HG03575 (cell line): Measurements from ENCODE around the gene MAPK8.

Experiments used
- ATAC-seq: cut with Tn5 transposase; IDR thresholded peaks from one replicate; pipeline ENCODE4 v1.9.1; 2021; ENCODE audit not compliant: unreplicated experiment, insufficient number of reproducible peaks, low FRiP score; ENCODE audit errors: extremely low read depth

MAPK8 gene

DNA sequence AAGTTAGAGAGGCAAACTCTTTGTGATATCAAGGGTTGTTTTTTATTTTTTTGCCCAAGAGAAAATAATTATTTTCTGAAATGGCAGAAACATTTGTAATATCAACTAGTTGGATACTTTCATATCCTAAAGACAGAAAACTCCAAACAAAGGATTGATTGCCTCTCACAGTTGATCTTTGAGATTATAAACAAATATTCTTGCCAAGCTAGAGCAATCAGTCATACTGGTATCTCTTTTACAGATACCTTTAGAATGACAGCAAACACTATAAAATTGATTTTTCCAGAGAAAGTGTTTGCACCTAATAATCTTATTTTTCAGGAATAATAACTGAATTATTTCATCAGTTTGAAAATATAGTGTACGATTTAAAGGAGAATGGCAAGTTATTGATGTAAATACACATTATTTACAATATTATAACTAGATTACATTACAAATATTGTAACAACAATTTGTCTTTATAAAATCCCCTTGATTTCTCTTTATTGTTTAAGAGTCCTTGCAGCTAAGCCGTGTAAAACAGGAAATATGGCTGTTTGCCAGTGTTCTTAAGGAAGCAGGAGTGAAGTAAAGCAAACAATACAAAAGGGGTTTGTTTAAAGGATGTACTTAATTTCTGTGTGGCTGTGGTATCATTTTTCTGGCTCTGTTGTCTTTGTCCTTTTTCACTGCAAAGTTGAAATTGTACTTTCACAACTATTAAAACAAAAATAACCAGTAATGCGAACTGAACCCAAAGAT is 58.4 kb downstream of the MAPK8 start:
- no peak for ATAC-seq

DNA sequence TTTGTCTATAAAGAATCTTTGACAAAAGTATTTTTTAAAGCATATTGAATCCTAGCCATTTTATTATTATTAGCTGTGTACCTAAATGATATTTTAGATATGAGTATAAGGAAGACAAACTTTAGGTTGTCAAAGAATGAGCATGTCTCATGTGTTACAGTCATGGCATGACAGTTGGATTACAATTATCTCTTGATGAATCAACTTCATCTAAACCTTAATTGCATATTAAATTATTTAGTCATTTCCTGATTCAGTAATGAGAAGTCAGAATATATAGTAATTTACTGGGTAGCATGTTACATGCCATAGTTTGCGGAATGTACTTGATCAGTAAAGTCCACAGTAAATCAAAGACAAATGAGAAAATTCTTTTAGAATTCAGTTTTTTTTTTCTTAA is 59.2 kb downstream of the MAPK8 start:
- ATAC-seq: no peak

DNA sequence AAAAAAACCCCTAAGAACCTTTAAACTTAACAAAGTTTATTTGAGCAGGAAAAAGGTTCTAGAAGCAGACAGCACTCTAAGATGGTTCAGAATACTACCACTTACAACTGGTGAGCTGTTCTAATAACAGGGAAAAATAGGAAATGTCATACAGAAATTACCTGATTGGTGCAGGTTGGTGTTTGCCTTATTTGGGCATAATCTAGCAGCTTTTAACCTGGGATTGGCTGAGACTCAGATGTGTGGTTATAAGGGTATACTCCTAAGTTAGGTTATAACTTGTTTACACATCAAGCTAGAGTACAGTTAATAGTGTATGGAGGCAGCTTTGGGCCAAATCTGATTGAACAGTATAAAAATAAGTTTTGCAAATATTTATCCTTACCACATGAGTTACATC is 59.8 kb downstream of the MAPK8 start:
- ATAC-seq: no peak

DNA sequence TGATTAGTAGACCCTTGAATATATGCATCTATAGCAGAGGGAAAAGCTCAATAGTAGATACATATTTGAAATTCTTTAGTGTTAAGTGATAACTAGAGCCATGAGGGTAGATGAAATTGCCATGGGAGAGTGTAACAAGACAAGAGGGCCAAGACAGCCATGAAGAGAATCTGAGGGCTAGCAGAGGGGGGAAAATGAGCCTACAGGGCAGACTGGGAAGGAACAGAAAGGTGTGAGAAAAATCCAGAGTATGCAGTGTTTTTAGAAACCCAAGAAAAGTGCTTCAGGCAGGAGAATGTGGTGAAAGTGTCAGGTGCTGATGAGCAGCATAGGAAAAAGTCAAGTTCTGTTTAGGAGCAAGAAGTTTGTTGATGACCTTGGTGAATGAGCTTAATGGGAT is 63.0 kb downstream of the MAPK8 start:
- no peak for ATAC-seq

DNA sequence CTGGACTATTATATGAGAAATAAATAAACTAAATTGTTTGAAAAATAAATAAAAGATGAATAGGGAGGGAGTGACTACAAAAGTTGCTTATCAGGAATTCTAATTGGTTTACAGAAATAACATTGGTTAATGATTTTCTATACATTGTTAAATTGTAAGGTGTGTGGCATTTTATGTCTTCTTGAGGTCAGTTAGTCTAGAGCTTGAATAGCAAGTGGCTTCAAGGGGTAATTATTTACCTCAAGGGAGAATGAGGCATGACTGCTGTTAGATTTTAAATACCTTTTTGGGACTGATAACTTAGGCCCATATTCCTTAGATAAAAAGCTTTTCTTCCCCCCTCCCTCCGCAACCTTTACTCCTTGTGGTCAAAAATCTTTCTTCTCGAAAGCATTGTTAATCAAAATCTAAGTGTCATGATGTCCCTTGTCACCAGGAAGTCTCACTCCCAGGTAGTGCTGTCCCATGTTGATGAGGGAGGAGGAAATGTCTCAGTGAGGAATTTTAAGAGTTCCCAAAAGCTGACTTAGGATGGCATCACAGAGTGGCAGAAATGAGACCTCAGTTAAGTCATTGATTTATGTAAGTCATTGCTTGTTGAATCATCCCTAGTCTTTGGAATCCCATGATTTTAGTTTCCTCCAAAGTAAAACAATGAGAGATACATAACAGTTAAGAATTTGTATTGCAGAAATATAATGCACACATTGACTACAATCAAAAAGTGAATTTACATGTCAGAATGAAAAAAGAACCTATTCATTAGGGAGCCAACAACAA is 71.5 kb downstream of the MAPK8 start:
- no peak for ATAC-seq

DNA sequence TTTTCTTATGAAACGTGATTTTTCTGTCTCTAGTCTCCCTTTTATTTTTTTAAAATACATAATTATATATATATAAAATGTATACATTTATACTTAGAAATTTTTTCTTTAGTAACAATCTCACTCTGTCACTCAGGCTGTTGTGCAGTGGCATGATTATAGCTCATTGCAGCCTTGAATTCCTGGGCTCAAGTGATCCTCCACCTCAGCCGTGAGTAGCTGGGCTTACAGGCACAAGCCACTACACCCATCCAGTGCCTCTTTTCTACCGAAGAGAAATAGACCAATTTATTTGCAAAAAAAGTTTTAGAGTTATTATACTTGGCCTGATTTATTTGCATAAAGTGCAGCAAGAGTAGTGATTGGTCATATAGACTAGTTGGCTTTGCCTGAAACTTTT is 72.2 kb downstream of the MAPK8 start:
- no peak for ATAC-seq

DNA sequence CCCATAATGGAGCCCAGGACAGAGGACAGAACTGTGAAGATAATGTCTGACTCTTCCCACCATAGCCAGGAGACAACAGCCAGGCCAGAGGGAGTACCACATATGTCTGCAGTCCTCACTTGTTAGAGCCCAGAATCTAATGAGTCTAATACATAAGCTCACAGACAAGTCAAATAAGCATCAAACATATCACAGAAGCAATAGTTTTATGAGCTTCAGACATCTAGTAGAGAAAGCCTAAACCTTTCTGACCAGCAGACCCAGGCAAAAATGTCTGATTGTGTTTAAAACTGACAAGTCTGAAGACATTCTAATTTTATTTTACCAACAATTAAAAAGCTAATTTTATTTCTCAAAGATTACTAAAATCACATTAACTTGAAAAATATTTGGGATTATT is 75.5 kb downstream of the MAPK8 start:
- ATAC-seq: no peak

DNA sequence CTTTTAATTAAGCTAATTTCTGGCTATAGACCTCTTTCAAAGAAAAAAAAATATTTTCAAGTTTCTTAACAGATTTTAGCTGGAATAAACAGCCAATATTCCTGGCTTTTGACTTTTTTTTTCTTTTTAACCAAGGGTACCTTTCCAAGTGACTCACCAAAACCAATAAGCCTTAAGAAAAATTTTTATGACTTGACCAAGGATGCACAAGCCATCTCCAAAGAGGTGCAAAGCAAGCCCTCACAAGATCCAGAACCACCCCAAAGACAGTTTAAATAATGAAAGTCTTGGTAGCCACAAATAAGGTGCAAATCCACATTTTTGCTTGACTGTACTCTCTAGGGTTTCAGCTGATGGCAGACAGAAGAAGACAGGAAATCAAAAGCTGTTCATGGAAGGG is 76.5 kb downstream of the MAPK8 start:
- no peak for ATAC-seq

DNA sequence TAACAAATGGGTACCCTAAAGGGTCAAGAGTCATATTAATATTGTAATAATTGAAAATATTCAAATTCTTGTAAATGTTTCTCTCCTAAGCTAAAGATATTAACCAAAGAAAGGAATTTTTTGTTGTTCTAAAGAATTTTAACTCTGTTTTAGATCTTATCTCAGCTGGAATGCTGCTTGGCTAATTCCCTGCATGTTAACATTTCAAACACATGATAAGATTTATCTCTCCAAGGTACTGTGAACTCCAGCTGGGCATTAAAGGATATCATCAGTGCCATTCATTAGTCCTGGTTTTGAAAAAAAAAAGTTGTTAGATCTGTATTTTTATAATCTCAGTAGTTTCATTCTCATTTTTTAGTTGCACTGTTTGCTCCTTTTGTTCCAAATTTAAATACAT is 76.9 kb downstream of the MAPK8 start:
- ATAC-seq: no peak

DNA sequence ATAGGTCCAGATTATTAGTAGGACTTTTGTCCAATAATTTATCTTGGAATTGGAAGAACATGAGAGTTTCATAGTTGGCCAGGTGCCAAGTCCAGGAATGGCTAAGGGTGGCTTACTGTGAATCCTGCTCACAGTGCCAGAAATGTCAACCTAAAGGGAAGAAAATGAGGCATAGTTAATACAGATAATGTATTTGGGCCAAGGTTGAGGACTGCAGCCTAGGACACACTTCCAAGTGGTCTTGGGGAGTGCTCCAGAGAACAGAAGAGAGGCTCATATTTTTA is 78.2 kb downstream of the MAPK8 start:
- no peak for ATAC-seq

DNA sequence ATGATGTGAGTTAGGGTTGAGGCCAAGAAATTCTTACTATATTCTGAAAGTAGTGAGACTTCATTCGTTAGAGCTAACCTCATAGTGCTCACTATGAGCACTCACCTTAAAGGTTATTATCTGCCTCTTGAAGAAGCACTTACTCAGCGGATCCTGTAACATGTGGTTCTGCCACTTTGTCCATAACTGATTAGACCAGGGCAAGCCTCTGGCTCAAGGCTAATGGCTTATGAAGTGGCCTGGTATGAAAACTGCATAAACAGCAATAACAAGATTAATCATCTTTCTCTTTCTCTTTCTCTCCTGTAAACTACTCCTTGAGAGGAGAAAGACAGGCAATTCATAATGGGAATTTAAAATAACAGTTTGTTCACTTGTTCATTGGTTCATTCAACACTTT is 82.8 kb downstream of the MAPK8 start:
- ATAC-seq: no peak

DNA sequence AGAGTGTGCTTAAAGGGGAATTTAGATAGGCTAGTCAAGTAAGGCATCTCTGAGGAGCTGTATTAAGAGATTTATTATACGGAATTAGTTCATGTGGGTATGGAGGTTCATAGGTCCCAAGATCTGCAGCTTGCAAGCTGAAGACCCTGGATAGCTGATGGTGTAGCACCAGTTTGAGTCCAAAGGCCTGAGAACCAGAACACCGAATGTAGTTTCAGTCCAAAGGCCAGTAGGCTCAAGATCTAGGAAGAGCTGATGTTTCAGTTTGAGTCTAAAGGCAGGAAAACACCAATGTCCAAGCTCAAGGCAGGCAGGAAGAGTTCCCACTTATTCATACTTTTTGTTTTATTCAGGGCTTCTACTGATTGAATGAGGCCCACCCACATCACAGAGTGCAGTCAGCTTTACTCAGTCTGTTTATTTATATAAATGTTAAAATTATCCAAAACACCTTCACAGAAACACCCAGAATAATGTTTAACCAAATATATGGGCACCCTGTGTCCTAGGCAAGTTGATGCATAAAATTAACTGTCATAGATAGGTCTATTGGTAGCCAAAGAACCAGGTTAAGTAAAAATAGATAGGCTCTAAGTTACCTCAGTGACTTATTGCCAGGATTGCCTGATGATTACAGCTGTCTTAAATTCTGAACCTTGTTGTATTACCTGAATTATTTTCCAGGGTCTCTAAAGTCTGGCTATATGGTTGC is 83.5 kb downstream of the MAPK8 start:
- no peak for ATAC-seq

DNA sequence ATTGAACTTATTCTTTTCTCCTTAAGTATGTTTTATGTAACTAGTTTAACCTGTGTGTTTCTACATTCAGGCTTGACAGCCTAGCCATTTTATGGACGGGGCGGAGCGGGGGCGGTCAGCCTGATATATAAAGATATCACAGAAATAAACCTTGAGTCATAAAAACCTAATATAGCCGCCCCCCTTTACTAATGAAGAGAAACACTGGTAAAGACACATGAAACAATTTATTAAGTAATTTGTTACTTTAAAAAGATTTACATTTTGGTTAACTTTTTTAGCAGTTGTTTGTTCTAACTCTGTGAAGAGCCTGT is 84.0 kb downstream of the MAPK8 start:
- no peak for ATAC-seq

DNA sequence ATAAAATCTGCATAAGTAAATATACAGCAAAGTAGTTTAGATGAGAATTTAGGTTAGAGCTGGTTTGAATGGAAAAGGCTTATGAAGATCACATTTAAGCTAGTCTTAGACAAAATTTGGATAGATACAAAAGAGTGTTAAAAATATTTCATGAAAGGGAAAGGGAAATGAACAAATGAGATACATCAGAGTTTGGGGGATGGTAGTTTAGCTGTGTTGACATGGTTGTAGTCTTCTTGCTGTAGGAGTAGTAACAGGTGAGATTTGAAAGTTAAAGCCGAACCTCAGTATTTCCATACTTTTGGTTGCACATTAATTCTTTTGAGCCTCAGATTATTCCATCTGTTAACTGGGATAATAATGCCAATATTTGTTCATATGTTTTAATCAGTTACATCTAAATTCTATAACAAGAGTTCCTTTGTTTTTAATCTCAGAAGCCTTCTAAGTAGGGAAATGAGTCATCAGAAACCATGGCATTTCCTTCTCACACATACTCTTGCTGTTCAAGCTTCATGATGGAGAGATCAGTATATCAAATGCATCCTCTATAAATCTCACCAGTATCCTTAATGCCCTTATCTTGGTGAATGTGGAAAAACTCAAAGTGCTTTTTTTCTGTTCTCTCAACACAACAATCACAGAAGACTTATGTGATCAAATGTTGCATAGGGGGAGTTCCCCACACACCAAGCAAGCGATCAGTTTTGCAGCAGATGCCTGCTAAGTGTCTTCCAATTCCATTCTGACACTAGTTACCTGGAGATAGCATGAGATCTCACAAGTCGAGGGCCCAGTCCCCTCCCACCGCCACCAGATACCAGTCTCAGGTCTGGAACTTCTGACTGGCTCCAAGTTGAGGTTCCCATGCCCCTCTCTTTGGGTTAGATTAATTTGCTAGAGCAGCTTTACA is 84.7 kb downstream of the MAPK8 start:
- ATAC-seq: no peak

DNA sequence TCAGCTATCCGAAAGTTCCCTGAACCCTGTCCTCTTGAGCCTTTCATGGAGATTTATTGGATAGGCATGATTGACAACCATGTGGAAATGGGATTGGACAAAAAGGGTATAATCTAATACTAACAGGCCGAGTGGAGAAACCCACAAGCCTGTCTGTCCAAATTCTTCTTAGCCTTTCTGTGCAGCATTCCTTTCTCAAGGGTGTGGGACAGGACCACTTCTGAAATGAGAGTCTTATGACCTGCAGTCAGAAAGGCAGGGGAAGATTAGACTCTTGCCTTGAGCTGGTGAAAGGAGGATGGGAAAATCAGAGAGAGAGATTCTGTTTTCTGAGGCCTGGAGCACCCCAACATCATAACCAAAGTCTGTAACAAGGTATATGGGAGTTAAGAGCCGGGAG is 85.5 kb downstream of the MAPK8 start:
- ATAC-seq: no peak

DNA sequence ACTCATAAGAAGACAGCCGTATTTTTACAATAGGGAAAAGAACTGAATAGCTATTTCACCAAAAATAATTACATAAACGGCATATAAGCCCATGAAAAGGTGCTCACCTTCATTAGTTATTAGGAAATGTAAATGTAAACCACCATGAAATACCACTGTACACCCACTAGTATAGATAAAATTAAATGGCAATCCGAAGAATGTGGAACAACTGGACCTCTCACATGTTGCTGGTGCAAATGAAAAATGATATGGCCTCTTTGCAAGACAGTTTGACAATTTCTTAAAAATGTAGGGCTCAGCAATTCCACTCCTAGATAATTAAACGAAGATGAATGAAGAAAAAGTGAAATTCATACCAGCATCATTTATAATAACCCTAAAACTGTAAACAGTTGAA is 91.8 kb downstream of the MAPK8 start:
- no peak for ATAC-seq

DNA sequence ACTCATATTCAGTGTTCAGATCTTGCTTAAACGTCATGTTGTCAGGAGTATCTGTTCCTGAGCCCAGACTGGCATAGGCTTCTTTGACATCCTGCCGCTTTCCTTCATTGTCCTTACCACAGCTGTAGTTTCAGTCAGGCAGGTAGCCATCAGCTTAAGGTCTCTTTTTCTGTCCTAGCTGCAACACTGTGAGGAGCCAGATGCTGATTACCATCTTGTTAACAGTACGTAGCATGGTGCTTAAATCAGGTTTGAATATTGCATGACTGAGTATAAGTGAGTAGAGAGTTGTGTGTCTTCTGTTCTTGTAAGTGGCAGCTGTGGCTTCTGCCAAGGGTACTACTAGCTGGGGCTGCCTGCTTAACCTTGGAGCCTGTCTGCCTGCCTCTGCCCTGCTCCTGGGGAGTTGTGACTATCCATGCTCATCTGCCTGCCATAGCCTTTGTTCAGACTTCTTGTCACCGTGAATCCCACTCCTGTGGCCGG is 92.6 kb downstream of the MAPK8 start:
- ATAC-seq: no peak

DNA sequence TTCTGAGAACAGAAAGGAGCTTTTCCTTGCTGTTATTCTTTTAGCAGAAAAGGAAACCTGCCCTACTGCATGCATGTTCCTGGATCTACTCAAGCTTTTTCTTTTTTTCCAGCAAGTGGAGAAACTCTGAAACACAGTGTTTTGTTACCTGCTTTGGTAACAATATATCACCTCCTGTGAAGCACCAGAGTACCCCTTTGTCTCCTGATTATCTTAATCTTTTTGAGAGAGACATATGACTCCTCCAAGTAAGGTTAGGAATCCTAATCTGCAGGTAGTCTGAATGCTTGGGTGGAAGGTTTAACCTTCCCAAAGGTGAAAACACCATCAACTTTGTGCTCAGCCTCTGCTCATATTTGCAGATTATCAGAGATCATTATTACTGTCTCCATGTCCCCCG is 93.1 kb downstream of the MAPK8 start:
- no peak for ATAC-seq

DNA sequence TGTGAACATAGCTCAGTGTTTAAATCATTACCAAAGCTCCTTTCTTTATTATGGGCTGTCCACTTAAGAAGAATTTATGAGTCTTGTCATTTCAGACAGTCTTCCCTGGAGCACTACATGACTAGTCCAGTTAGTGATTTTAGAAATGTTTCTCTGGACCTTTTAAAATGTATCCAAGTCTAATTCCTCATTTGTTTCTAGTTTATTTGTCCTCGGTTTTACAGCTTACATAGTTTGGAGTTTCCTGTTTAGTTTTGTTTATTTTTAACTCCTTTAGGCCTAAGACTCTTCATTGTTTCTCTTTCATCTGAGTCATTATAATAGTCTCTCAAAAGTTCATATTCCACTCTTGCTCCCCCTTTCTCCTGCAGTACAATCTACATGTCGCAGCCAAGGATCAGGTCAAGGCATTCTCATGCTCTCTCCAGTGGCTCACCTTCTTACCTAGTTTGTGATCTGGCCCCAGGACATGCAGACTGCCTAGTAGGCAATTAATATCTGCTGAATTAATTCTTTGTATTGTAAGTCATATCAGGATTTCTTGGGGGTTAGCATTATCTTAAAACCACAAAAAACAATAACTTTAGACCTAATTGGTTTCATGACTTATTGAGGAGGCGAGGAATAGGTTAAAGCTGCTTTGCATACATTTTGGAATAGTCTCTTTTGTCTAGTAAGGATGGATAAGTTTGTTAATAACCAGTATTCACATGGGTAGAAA is 93.8 kb downstream of the MAPK8 start:
- no peak for ATAC-seq
